ENCODE data around the gene ACTL6B.

DNA sequence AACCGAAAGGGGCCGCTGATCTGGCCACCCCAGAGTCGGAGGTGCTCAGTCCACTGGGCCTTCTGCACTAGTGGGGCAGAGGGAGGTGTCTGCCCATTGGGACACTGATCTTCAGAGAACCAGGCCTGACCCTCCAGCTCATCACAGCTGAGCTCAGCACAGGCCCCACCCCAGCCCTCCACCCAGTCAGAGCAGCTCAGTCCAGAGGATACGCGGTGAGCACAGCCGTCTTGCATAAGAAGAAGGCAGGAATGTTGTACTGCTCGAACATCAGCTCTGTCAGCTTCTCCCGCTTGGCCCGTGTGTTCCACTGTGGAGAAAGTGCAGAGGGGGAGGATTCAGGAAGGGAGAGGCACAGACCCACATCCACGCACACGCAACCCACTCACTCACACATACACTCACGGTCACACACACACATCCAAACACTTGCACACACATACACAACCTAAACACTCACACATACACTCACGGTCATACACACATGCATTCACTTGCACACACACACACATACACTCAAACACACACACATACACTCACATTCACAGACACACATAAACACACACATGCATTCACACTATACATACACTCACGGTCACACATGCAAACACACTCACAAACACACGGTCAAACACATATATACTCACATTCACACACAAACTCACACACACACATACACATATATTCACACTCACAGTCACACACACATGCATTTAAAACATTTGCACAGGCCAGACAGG lies 6.3 kb downstream of the ACTL6B start:
- TF ChIP-seq CTCF (IDR thresholded peaks at IDR 0.05; ENCODE audit: low read depth, low read length) (no peak), MAX (IDR thresholded peaks at IDR 0.05; ENCODE audit: low read depth, low read length) (no peak), POLR2A (IDR thresholded peaks at IDR 0.05; ENCODE audit: extremely low read depth, insufficient read length) (no peak), MYC (IDR thresholded peaks at IDR 0.05; ENCODE audit: low read depth, low read length) (no peak)
